HEK293 (cell line): Measurements from ENCODE around the gene CIART.
A peak's percentile ranks its signal among the peaks of the same experiment; 100 is the strongest.

ENCODE experiments used
- GLI4 ChIP-seq: fragments of 450-650 bp; formaldehyde crosslinking; IDR thresholded peaks from 2 replicates; pipeline ENCODE4 v1.5.1; 2016; ENCODE audit warnings: missing biosample characterization, missing genetic modification characterization
- KLF9 ChIP-seq: fragments of 450-650 bp; formaldehyde crosslinking; IDR thresholded peaks from 2 replicates; pipeline ENCODE4 v1.5.1; 2016; ENCODE audit warnings: missing biosample characterization, missing genetic modification characterization, low read depth
- PRDM10 ChIP-seq: fragments of 450-650 bp; formaldehyde crosslinking; IDR thresholded peaks from 2 replicates; pipeline ENCODE4 v1.5.1; 2016; ENCODE audit warnings: missing biosample characterization, missing genetic modification characterization
- REST ChIP-seq: fragments of 450-650 bp; formaldehyde crosslinking; IDR thresholded peaks from 2 replicates; pipeline ENCODE4 v1.5.1; 2016; ENCODE audit warnings: missing biosample characterization, missing genetic modification characterization
- ZBTB17 ChIP-seq: fragments of 450-650 bp; formaldehyde crosslinking; IDR thresholded peaks from 2 replicates; pipeline ENCODE4 v1.5.1; 2016; ENCODE audit warnings: missing biosample characterization, missing genetic modification characterization
- ZBTB48 ChIP-seq: fragments of 450-650 bp; formaldehyde crosslinking; IDR thresholded peaks from 2 replicates; pipeline ENCODE4 v1.5.1; 2016; ENCODE audit warnings: missing biosample characterization, missing genetic modification characterization
- ZBTB49 ChIP-seq: fragments of 450-650 bp; formaldehyde crosslinking; IDR thresholded peaks from 2 replicates; pipeline ENCODE4 v1.5.1; 2016; ENCODE audit warnings: missing biosample characterization, missing genetic modification characterization, low read depth
- ZFP69B ChIP-seq: fragments of 450-650 bp; formaldehyde crosslinking; IDR thresholded peaks from 2 replicates; pipeline ENCODE4 v1.5.1; 2016; ENCODE audit warnings: missing biosample characterization, missing genetic modification characterization
- ZIC2 ChIP-seq: fragments of 450-650 bp; formaldehyde crosslinking; IDR thresholded peaks from 2 replicates; pipeline ENCODE4 v1.5.1; 2016; ENCODE audit warnings: missing biosample characterization, missing genetic modification characterization
- ZNF10 ChIP-seq: fragments of 450-650 bp; formaldehyde crosslinking; IDR thresholded peaks from 2 replicates; pipeline ENCODE4 v1.5.1; 2017; ENCODE audit warnings: missing biosample characterization, missing genetic modification characterization
- ZNF202 ChIP-seq: fragments of 450-650 bp; formaldehyde crosslinking; IDR thresholded peaks from 2 replicates; pipeline ENCODE4 v1.5.1; 2016; ENCODE audit warnings: missing biosample characterization, missing genetic modification characterization, borderline replicate concordance
- ZNF280D ChIP-seq: fragments of 450-650 bp; formaldehyde crosslinking; IDR thresholded peaks from 2 replicates; pipeline ENCODE4 v1.5.1; 2016; ENCODE audit warnings: missing biosample characterization, missing genetic modification characterization
- ZNF433 ChIP-seq: fragments of 450-650 bp; formaldehyde crosslinking; IDR thresholded peaks from 2 replicates; pipeline ENCODE4 v1.5.1; 2016; ENCODE audit warnings: missing biosample characterization, missing genetic modification characterization, low read depth
- ZNF501 ChIP-seq: fragments of 450-650 bp; formaldehyde crosslinking; IDR thresholded peaks from 2 replicates; pipeline ENCODE4 v1.5.1; 2016; ENCODE audit warnings: missing biosample characterization, missing genetic modification characterization
- ZNF529 ChIP-seq: fragments of 450-650 bp; formaldehyde crosslinking; IDR thresholded peaks from 2 replicates; pipeline ENCODE4 v1.5.1; 2017; ENCODE audit warnings: missing genetic modification characterization, missing biosample characterization; ENCODE audit not compliant: insufficient replicate concordance
- ZNF596 ChIP-seq: fragments of 450-650 bp; IDR thresholded peaks from 2 replicates; pipeline ENCODE4 v1.5.0; 2018; ENCODE audit warnings: missing biosample characterization, mild to moderate bottlenecking, missing genetic modification characterization, moderate library complexity
- ZNF600 ChIP-seq: fragments of 450-650 bp; formaldehyde crosslinking; IDR thresholded peaks from 2 replicates; pipeline ENCODE4 v1.5.1; 2016; ENCODE audit warnings: missing biosample characterization, missing genetic modification characterization
- ZNF677 ChIP-seq: fragments of 450-650 bp; IDR thresholded peaks from 2 replicates; pipeline ENCODE4 v1.5.0; 2018; ENCODE audit warnings: missing biosample characterization, mild to moderate bottlenecking, missing genetic modification characterization, moderate library complexity
- ZNF692 ChIP-seq: fragments of 450-650 bp; formaldehyde crosslinking; IDR thresholded peaks from 2 replicates; pipeline ENCODE4 v1.5.1; 2016; ENCODE audit warnings: missing biosample characterization, missing genetic modification characterization
- ZSCAN16 ChIP-seq: fragments of 450-650 bp; formaldehyde crosslinking; IDR thresholded peaks from 2 replicates; pipeline ENCODE4 v1.5.1; 2016; ENCODE audit warnings: missing biosample characterization, missing genetic modification characterization
- TF ChIP-seq, protein P1 (sequence below): fragments of 450-650 bp; formaldehyde crosslinking; IDR thresholded peaks from 2 replicates; pipeline ENCODE4 v1.5.1; 2017; ENCODE audit warnings: missing biosample characterization, missing genetic modification characterization

Gene CIART

GRCh38 chr1:150281758-150282557 is at the start of gene CIART (continued):
- TF ChIP-seq REST (tag by site-specific recombination) (no peak), ZNF677 (tag by site-specific recombination) (no peak), ZNF600 (peak; percentile 37; the same call in 1 of the 2 replicates), KLF9 (tag by site-specific recombination) (peak; percentile 77; the same call in 1 of the 2 replicates), ZNF280D (tag by site-specific recombination) (no peak), ZBTB17 (tag by site-specific recombination) (peak; percentile 79), ZNF529 (tag by site-specific recombination) (no peak), ZBTB49 (tag by site-specific recombination) (no peak), ZNF596 (tag by site-specific recombination) (no peak), ZNF10 (tag by site-specific recombination) (no peak), ZNF202 (tag by site-specific recombination) (no peak), ZBTB48 (tag by site-specific recombination) (no peak), ZSCAN16 (tag by site-specific recombination) (no peak), ZNF501 (no peak), GLI4 (tag by site-specific recombination) (no peak), ZIC2 (peak; percentile 81), PRDM10 (tag by site-specific recombination) (peak; percentile 88), ZFP69B (no peak), ZNF692 (tag by site-specific recombination) (peak; percentile 64), ZNF433 (tag by site-specific recombination) (no peak)
- TF ChIP-seq, protein P1, sequence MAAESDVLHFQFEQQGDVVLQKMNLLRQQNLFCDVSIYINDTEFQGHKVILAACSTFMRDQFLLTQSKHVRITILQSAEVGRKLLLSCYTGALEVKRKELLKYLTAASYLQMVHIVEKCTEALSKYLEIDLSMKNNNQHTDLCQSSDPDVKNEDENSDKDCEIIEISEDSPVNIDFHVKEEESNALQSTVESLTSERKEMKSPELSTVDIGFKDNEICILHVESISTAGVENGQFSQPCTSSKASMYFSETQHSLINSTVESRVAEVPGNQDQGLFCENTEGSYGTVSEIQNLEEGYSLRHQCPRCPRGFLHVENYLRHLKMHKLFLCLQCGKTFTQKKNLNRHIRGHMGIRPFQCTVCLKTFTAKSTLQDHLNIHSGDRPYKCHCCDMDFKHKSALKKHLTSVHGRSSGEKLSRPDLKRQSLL (tag by site-specific recombination) = 0 out of 2 replicates have a peak, but pooled peaks have one; percentile 1
